IMR-90 (cell line): Measurements from ENCODE around the gene SIPA1L3. TPM values are rescaled to one million over a fixed set of nuclear protein-coding genes. Genes with fewer than 3 reads are reported as not detected.

ENCODE experiments used
- ATAC-seq: fragments of 200-7000 bp; cut with Tn5 transposase; 2 replicates; pipeline ENCODE4 v1.9.1; 2020; ENCODE audit warnings: low read depth, mild to moderate bottlenecking, moderate library complexity
- BruUV-seq: library from RNA; stranded (reverse); fragments of 400-500 nt; replicated peaks from 2 replicates; lab custom pipeline; 2021; lab: Mats Ljungman, UMichigan
- CTCF ChIA-PET: fragments of 300-600 bp; formaldehyde crosslinking; extraction: SDS; loops from one replicate; lab custom pipeline; 2021; ENCODE audit warnings: antibody characterized with exemption; lab: Yijun Ruan, JAX
- POLR2A ChIA-PET: fragments of 300-600 bp; sonication (Branson Sonifier 250); formaldehyde crosslinking; loops from one replicate; lab custom pipeline; 2022; ENCODE audit warnings: antibody characterized with exemption; ENCODE audit not compliant: unreplicated experiment; lab: Charles Lee
- DNase-seq: peaks from one replicate; pipeline ENCODE4 v3.0.0; 2013
- H2AFZ ChIP-seq: replicated peaks from 2 replicates; pipeline ENCODE3; 2013; ENCODE audit warnings: low read length, mild to moderate bottlenecking; ENCODE audit not compliant: poor library complexity
- H2AK5ac ChIP-seq: 2 replicates; pipeline ENCODE4 v1.6.1; 2013; ENCODE audit warnings: low read depth, low read length, inconsistent platforms
- H2AK9ac ChIP-seq: replicated peaks from 2 replicates; pipeline ENCODE3; 2013; ENCODE audit warnings: mild to moderate bottlenecking, low read depth, low read length, moderate library complexity; ENCODE audit not compliant: poor library complexity
- H2BK120ac ChIP-seq: 2 replicates; pipeline ENCODE4 v1.6.1; 2013; ENCODE audit warnings: low read depth, low read length, inconsistent platforms
- H2BK15ac ChIP-seq: 3 replicates; pipeline ENCODE4 v1.6.1; 2013; ENCODE audit warnings: low read depth, low read length, inconsistent platforms
- H2BK20ac ChIP-seq: 2 replicates; pipeline ENCODE4 v1.6.1; 2013; ENCODE audit warnings: low read depth, mild to moderate bottlenecking, inconsistent platforms, low read length, moderate library complexity
- H2BK5ac ChIP-seq: 2 replicates; pipeline ENCODE4 v1.6.1; 2013; ENCODE audit warnings: mild to moderate bottlenecking, low read depth, low read length, inconsistent platforms; ENCODE audit not compliant: poor library complexity, severe bottlenecking
- H3K14ac ChIP-seq: replicated peaks from 2 replicates; pipeline ENCODE4 v1.6.1; 2013; ENCODE audit warnings: low read depth, low read length, inconsistent platforms
- H3K18ac ChIP-seq: 2 replicates; pipeline ENCODE4 v1.6.1; 2013; ENCODE audit warnings: low read depth, low read length, control low read depth
- H3K23ac ChIP-seq: 2 replicates; pipeline ENCODE4 v1.6.1; 2013; ENCODE audit warnings: low read depth, low read length, inconsistent platforms
- H3K27ac ChIP-seq: 2 replicates; pipeline ENCODE4 v1.5.1; 2013; ENCODE audit warnings: mild to moderate bottlenecking, control low read depth, low read length; ENCODE audit not compliant: insufficient read depth
- H3K27me3 ChIP-seq: 2 replicates; pipeline ENCODE4 v1.6.1; 2013; ENCODE audit warnings: low read length; ENCODE audit not compliant: control insufficient read depth, insufficient read depth
- H3K36me3 ChIP-seq: 2 replicates; pipeline ENCODE4 v1.6.1; 2013; ENCODE audit warnings: low read length, mixed read lengths; ENCODE audit not compliant: control insufficient read depth, insufficient read depth
- H3K4ac ChIP-seq: 2 replicates; pipeline ENCODE4 v1.6.1; 2013; ENCODE audit warnings: low read depth, low read length, inconsistent platforms
- H3K4me1 ChIP-seq: 2 replicates; pipeline ENCODE4 v1.6.1; 2013; ENCODE audit warnings: low read length, mixed read lengths; ENCODE audit not compliant: control insufficient read depth, insufficient read depth
- H3K4me2 ChIP-seq: 2 replicates; pipeline ENCODE4 v1.6.1; 2013; ENCODE audit warnings: low read depth, mild to moderate bottlenecking, control low read depth, low read length, moderate library complexity
- H3K4me3 ChIP-seq: 2 replicates; pipeline ENCODE4 v1.5.1; 2013; ENCODE audit warnings: low read depth, mild to moderate bottlenecking, control low read depth, low read length, moderate library complexity; ENCODE audit not compliant: insufficient read depth
- H3K56ac ChIP-seq: 2 replicates; pipeline ENCODE4 v1.6.1; 2013; ENCODE audit warnings: low read length, inconsistent platforms; ENCODE audit not compliant: insufficient read depth; ENCODE audit errors: extremely low read depth
- H3K79me1 ChIP-seq, 2 experiments: 2 replicates each; pipeline ENCODE4 v1.6.1; 2013; ENCODE audit warnings: low read length in 2 of 2, inconsistent platforms in 1 of 2, low read depth in 1 of 2
- H3K9ac ChIP-seq: 2 replicates; pipeline ENCODE4 v1.6.1; 2013; ENCODE audit warnings: low read depth, low read length, control low read depth
- H3K9me1 ChIP-seq: 2 replicates; pipeline ENCODE4 v1.6.1; 2013; ENCODE audit warnings: low read length, inconsistent platforms; ENCODE audit not compliant: insufficient read depth
- H3K9me3 ChIP-seq: 2 replicates; pipeline ENCODE4 v1.6.1; 2013; ENCODE audit warnings: low read length; ENCODE audit not compliant: control insufficient read depth, insufficient read depth
- H4K20me1 ChIP-seq: 2 replicates; pipeline ENCODE4 v1.6.1; 2013; ENCODE audit warnings: low read length, inconsistent platforms; ENCODE audit not compliant: insufficient read depth
- H4K5ac ChIP-seq: 2 replicates; pipeline ENCODE4 v1.6.1; 2013; ENCODE audit warnings: mild to moderate bottlenecking, low read depth, low read length, control low read depth
- H4K8ac ChIP-seq, 2 experiments: 2 replicates each; pipeline ENCODE4 v1.6.1; 2013; ENCODE audit warnings: low read depth in 2 of 2, low read length in 2 of 2, control low read depth in 1 of 2, inconsistent platforms in 1 of 2
- H4K91ac ChIP-seq: 2 replicates; pipeline ENCODE4 v1.6.1; 2013; ENCODE audit warnings: low read depth, low read length, inconsistent platforms; ENCODE audit not compliant: insufficient read depth
- BHLHE40 ChIP-seq: fragments of 150-350 bp; IDR thresholded peaks from 2 replicates; pipeline ENCODE4 v1.6.1; 2016; ENCODE audit warnings: mild to moderate bottlenecking, low read depth, low read length
- CEBPB ChIP-seq: IDR thresholded peaks from 2 replicates; pipeline ENCODE4 v1.6.1; 2012; ENCODE audit warnings: low read depth, low read length, improper control_type of control experiment
- CHD1 ChIP-seq: IDR thresholded peaks from 2 replicates; pipeline ENCODE4 v1.6.1; 2012; ENCODE audit warnings: low read depth, low read length, improper control_type of control experiment
- CTCF ChIP-seq: conservative IDR thresholded peaks from 2 replicates; pipeline ENCODE4 v1.5.1; 2012; ENCODE audit warnings: mild to moderate bottlenecking, low read depth, low read length, improper control_type of control experiment
- FOS ChIP-seq: fragments of 150-350 bp; IDR thresholded peaks from 2 replicates; pipeline ENCODE4 v1.6.1; 2016; ENCODE audit warnings: low read depth, low read length
- MAFK ChIP-seq: IDR thresholded peaks from 2 replicates; pipeline ENCODE4 v1.6.1; 2012; ENCODE audit warnings: low read depth, low read length, improper control_type of control experiment
- MAZ ChIP-seq: IDR thresholded peaks from 2 replicates; pipeline ENCODE4 v1.6.1; 2012; ENCODE audit warnings: low read depth, mild to moderate bottlenecking, low read length, improper control_type of control experiment, moderate library complexity, borderline replicate concordance
- MXI1 ChIP-seq: IDR thresholded peaks from 2 replicates; pipeline ENCODE4 v1.6.1; 2012; ENCODE audit warnings: low read depth, mild to moderate bottlenecking, low read length, moderate library complexity, borderline replicate concordance
- NFE2L2 ChIP-seq: fragments of 150-350 bp; IDR thresholded peaks from 2 replicates; pipeline ENCODE4 v1.6.1; 2016; ENCODE audit warnings: low read depth, mild to moderate bottlenecking, low read length
- POLR2A ChIP-seq: IDR thresholded peaks from 2 replicates; pipeline ENCODE4 v1.6.1; 2012; ENCODE audit warnings: mild to moderate bottlenecking, low read depth, low read length
- RCOR1 ChIP-seq: IDR thresholded peaks from 2 replicates; pipeline ENCODE4 v1.6.1; 2012; ENCODE audit warnings: mild to moderate bottlenecking, low read length, improper control_type of control experiment; ENCODE audit not compliant: insufficient replicate concordance
- RFX5 ChIP-seq: IDR thresholded peaks from 2 replicates; pipeline ENCODE4 v1.8.0; 2012; ENCODE audit warnings: low read depth, mild to moderate bottlenecking, low read length, moderate library complexity
- USF2 ChIP-seq: fragments of 150-350 bp; IDR thresholded peaks from 2 replicates; pipeline ENCODE4 v1.6.1; 2017; ENCODE audit warnings: mild to moderate bottlenecking, antibody characterized with exemption, low read length, low read depth
- WGBS, 2 experiments: methylation state at CpG; one replicate each; pipeline versions ENCODE4 v1.1.5 to v1.1.7; 2013; ENCODE audit warnings: missing lambda C conversion rate in 2 of 2; ENCODE audit not compliant: insufficient read length in 1 of 2; ENCODE audit errors: extremely low coverage in 2 of 2; 5-methylcytosine and 5-hydroxymethylcytosine counted together
- dilution Hi-C: fragments of 300-500 bp; cut with HindIII; formaldehyde crosslinking; loops from one replicate; pipeline ENCODE4 v1.14.3; 2018; ENCODE audit warnings: low sequenced_read_pairs; ENCODE audit not compliant: unreplicated experiment
- in situ Hi-C: fragments of 300-500 bp; cut with MboI; formaldehyde crosslinking; loops from 3 replicates; pipeline ENCODE4 v1.14.3; 2019; ENCODE audit warnings: low sequenced_read_pairs, inconsistent platforms, mixed read lengths
- intact Hi-C: fragments of 100-400 bp; cut with micrococcal nuclease; formaldehyde crosslinking; loops from 2 replicates; pipeline ENCODE4 v1.10.0; 2022
- polyA plus RNA-seq, 3 experiments: library from polyadenylated mRNA; depleted of rRNA; stranded (reverse); fragments of >200 nt; gene quantifications; 2 replicates each; pipeline ENCODE4 v1.2.3, GENCODE V29; 2012; ENCODE audit warnings: low replicate concordance in 1 of 3
- total RNA-seq: library from RNA; depleted of rRNA; stranded (reverse); fragments of >200 nt; gene quantifications from 2 replicates; pipeline ENCODE4 v1.2.3, GENCODE V29; 2012
- TF ChIP-seq, protein P1 (sequence below): fragments of 150-350 bp; IDR thresholded peaks from 2 replicates; pipeline ENCODE4 v1.6.1; 2016; ENCODE audit warnings: low read depth, mild to moderate bottlenecking, low read length, moderate library complexity, borderline replicate concordance

Gene SIPA1L3
- total and polyA plus RNA-seq, 2 of the 4 experiments (the other 2 are of a cell fraction): 4.1 to 9.4 TPM

DNA sequence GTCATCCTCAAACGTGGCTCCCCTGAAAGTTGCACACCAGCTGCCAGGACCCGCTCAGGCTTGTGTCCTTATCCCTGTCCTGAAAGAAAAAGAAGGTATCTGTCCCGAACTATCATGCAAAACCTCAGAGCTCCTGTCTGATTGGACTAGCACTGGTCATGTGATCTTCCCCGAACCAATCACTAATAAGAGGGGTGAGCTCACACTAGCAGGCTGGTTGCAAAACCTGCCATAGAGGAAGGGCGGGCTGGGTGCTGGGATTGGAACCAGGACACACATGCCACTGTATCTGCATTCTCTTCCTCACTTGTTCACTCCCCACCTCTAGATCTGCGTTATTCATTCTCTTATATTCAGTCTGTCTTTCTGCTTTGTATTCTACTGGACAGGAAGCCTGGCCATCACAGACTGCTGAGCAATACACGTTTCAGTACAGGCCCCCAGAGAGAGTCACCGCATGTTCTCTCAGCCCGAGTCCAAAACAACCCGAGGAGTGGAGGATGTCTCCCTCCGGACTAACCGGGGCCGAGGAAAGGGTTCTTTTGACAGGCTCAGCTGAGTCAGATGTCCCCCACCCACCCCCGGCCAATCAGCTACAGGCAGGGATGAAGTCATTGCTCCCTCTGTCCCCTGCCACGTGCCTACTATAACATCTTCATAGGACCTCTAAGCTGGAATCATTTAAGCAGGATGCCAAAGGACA is 97.7 kb downstream of the SIPA1L3 start:
- Histone ChIP-seq H2AK5ac (peak overlapping the region; percentile 99), H3K56ac (peak overlapping the region; percentile 94), H2BK120ac (peak overlapping the region; percentile 94), H3K18ac (peak overlapping the region; percentile 84), H3K14ac (peak overlapping the region; percentile 99), H3K4me2 (peak overlapping the region; percentile 87), H3K27ac (peak overlapping the region; percentile 79), H4K20me1 (no peaks in the 10 kb centered on the region), H2BK15ac (peak overlapping the region; percentile 76; the same call in 2 of the 3 replicates), H4K5ac (peak overlapping the region; percentile 85), H3K4me3 (peak overlapping the region; percentile 36), H3K9ac (peak overlapping the region; percentile 76), H2AFZ (peak overlapping the region; percentile 60), H2BK5ac (peak overlapping the region; percentile 94), H3K27me3 (no peaks in the 10 kb centered on the region), H4K91ac (peak overlapping the region; percentile 96), H4K8ac (peak overlapping the region; percentile 90 to 98), H3K9me3 (no peaks in the 10 kb centered on the region), H3K9me1 (peaks cover 25% of the 10 kb centered on the region), H2BK20ac (peak overlapping the region; percentile 69), H3K79me1 (peaks cover 21 to 78% of the 10 kb centered on the region in 2 experiments), H3K4me1 (peaks cover 16% of the 10 kb centered on the region), H3K36me3 (no peaks in the 10 kb centered on the region), H3K23ac (peak overlapping the region; percentile 96), H3K4ac (peak overlapping the region; percentile 99), H2AK9ac (peak overlapping the region; percentile 96)
- WGBS, 2 experiments: 13% methylated on average over 4 of the region's 15 CpGs; no CpG with 5 or more reads in 1 of the 2 experiments
- DNase-seq (peak; percentile 98), ATAC-seq (peak; percentile 83)
- intact Hi-C loops (no loop called here), dilution Hi-C loops (no loop called here), in situ Hi-C loops (no loop called here)
- no TSS peak for BruUV-seq
- ChIA-PET POLR2A (interaction anchor here (0.6 to 1.2 kb wide), 5 partner anchors 8 to 102 kb away, joined by 3 to 5 read pairs (median 4); no protein-coding TSS in a partner anchor), CTCF (interaction anchor here (0.8 to 1.1 kb wide), 2 partner anchors 17 to 21 kb away, joined by 3 read pairs; no protein-coding TSS in a partner anchor)
- no peak for TF ChIP-seq RFX5
- 0 out of 2 replicates have a peak, but pooled peaks have one; percentile 73 for TF ChIP-seq CHD1
- TF ChIP-seq MXI1: peak; percentile 43; the same call in 1 of the 2 replicates
- TF ChIP-seq, protein P1, sequence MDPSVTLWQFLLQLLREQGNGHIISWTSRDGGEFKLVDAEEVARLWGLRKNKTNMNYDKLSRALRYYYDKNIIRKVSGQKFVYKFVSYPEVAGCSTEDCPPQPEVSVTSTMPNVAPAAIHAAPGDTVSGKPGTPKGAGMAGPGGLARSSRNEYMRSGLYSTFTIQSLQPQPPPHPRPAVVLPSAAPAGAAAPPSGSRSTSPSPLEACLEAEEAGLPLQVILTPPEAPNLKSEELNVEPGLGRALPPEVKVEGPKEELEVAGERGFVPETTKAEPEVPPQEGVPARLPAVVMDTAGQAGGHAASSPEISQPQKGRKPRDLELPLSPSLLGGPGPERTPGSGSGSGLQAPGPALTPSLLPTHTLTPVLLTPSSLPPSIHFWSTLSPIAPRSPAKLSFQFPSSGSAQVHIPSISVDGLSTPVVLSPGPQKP: no peak
- TF ChIP-seq CTCF: no peak
- no peak for TF ChIP-seq RCOR1
- TF ChIP-seq CEBPB: peak; percentile 95
- peak; percentile 70; the same call in 1 of the 2 replicates for TF ChIP-seq BHLHE40
- no peak for TF ChIP-seq NFE2L2
- peak; percentile 67 for TF ChIP-seq FOS
- peak; percentile 96 for TF ChIP-seq USF2
- peak; percentile 92 for TF ChIP-seq POLR2A
- TF ChIP-seq MAFK: 0 out of 2 replicates have a peak, but pooled peaks have one; percentile 21
- TF ChIP-seq MAZ: no peak; the same call in 1 of the 2 replicates
